Immature natural killer cell (primary cell): ENCODE results near the gene BTF3L4. TPM values are rescaled to one million over a fixed set of nuclear protein-coding genes. Genes with fewer than 3 reads are reported as not detected.
"Not testable (repeated sequence)": the region's sequence is repeated elsewhere in the genome, so short reads cannot be mapped to it uniquely, and the experiment has no call there.

Experiments used
- DNase-seq, 3 donors: peaks; one replicate each; pipeline ENCODE4 v3.0.0; 2022; ENCODE audit warnings: mixed read lengths in 1 of 3
- H3K27ac Mint-ChIP-seq, 6 donors: one replicate each; pipeline ENCODE4 v1.8.0; 2020; ENCODE audit warnings: mixed read lengths in 6 of 6, mild to moderate bottlenecking in 5 of 6, inconsistent platforms in 4 of 6, moderate library complexity in 3 of 6
- H3K27me3 Mint-ChIP-seq, 3 donors: one replicate each; pipeline ENCODE4 v1.8.0; 2020 to 2021; ENCODE audit warnings: low read depth in 3 of 3, mild to moderate bottlenecking in 3 of 3, mixed read lengths in 3 of 3, moderate library complexity in 3 of 3, inconsistent platforms in 1 of 3
- H3K36me3 Mint-ChIP-seq, 3 donors: one replicate each; pipeline ENCODE4 v1.8.0; 2020; ENCODE audit warnings: mixed read lengths in 3 of 3, inconsistent platforms in 2 of 3, mild to moderate bottlenecking in 2 of 3
- H3K4me1 Mint-ChIP-seq, 2 donors: one replicate each; pipeline ENCODE4 v1.8.0; 2020; ENCODE audit warnings: inconsistent platforms in 2 of 2, mild to moderate bottlenecking in 2 of 2, mixed read lengths in 2 of 2, moderate library complexity in 1 of 2
- H3K4me3 Mint-ChIP-seq, 5 donors: one replicate each; pipeline ENCODE4 v1.8.0; 2020; ENCODE audit warnings: mild to moderate bottlenecking in 5 of 5, mixed read lengths in 5 of 5, inconsistent platforms in 3 of 5, moderate library complexity in 3 of 5
- H3K9me3 Mint-ChIP-seq, 6 donors: one replicate each; pipeline ENCODE4 v1.8.0; 2020; ENCODE audit warnings: mild to moderate bottlenecking in 6 of 6, mixed read lengths in 6 of 6, inconsistent platforms in 4 of 6, moderate library complexity in 3 of 6
- polyA plus RNA-seq, 3 donors: library from polyadenylated mRNA; unstranded; fragments of 300-500 nt; fragmentation: Illumina TruSeq; gene quantifications; one replicate each; pipeline ENCODE4 v1.2.3, GENCODE V29; 2021

BTF3L4 gene
- polyA plus RNA-seq, 3 donors from 2014 or later: 52.6 to 70.0 (median 58.7) TPM

GRCh38 chr1:52059888-52060287, 3.8 kb downstream of the BTF3L4 start:
- peaks cover 6 to 22% (median 7%) of the 10 kb centered on the region in 3 donors for H3K27me3 Mint-ChIP-seq
- no peaks in the 10 kb centered on the region for H3K9me3 Mint-ChIP-seq
- no peak for DNase-seq
- peaks cover 33 to 52% of the 10 kb centered on the region in 2 donors for H3K4me1 Mint-ChIP-seq
- no peak overlapping the region for H3K27ac Mint-ChIP-seq
- peaks cover 11 to 22% (median 11%) of the 10 kb centered on the region in 3 donors for H3K36me3 Mint-ChIP-seq
- H3K4me3 Mint-ChIP-seq: no peak overlapping the region

- Mint-ChIP-seq H3K36me3 (peaks cover 11 to 22% (median 11%) of the 10 kb centered on the region in 3 donors), H3K27me3 (peaks cover 3 to 16% (median 4%) of the 10 kb centered on the region in 3 donors), H3K4me3 (no peak overlapping the region), H3K4me1 (peaks cover 24 to 43% of the 10 kb centered on the region in 2 donors), H3K9me3 (no peaks in the 10 kb centered on the region), H3K27ac (no peak overlapping the region)
- no peak for DNase-seq
These were observed 4.7 kb downstream of the BTF3L4 start for GRCh38 chr1:52060822-52061221.

DNA sequence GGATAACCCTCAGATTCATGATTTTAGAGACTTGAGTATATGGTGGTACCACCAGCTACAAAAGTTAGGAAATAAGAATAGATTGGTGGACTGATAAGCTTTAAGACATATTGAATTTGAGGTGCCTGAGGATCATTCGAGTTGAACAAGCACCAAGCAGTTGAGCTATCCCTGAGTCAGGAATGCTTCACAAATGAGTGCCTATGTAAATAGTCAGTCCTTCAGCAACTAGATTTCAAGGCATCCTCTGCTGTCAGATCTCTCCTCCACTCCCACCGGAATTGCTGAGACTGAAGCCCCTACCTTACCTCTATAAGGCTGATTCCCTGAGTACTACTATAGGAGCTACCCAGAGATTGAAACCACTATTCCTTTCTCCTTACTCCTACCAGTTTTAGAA, 7.1 kb downstream of the BTF3L4 start:
- DNase-seq: no peak
- H3K4me3 Mint-ChIP-seq: no peak overlapping the region
- peaks cover 5 to 29% of the 10 kb centered on the region in 2 donors for H3K4me1 Mint-ChIP-seq
- H3K36me3 Mint-ChIP-seq: peaks cover 16 to 22% (median 18%) of the 10 kb centered on the region in 3 donors
- no peaks in the 10 kb centered on the region for H3K9me3 Mint-ChIP-seq
- H3K27me3 Mint-ChIP-seq: peaks cover 0 to 4% (median 0%) of the 10 kb centered on the region in 3 donors
- no peak overlapping the region for H3K27ac Mint-ChIP-seq

DNA sequence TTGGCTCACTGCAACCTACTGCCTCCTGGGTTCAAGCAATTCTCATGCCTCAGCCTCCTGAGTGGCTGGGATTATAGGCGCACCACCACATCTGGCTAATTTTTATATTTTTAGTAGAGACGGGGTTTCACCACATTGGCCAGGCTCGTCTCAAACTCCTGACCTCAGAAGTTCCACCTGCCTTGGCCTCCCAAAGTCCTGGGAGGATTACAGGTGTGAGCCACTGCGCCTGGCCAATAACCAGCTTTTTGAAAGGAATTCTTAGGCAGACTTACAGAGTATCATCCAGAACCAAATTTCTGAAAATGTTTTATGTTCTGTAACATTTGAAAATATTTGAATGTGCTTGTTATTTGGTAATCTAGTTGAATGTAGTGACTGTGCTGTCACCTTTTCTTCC, 14.6 kb downstream of the BTF3L4 start:
- peaks cover 0 to 24% (median 6%) of the 10 kb centered on the region in 3 donors for H3K36me3 Mint-ChIP-seq
- DNase-seq: no peak
- H3K27me3 Mint-ChIP-seq: no peaks in the 10 kb centered on the region

DNA sequence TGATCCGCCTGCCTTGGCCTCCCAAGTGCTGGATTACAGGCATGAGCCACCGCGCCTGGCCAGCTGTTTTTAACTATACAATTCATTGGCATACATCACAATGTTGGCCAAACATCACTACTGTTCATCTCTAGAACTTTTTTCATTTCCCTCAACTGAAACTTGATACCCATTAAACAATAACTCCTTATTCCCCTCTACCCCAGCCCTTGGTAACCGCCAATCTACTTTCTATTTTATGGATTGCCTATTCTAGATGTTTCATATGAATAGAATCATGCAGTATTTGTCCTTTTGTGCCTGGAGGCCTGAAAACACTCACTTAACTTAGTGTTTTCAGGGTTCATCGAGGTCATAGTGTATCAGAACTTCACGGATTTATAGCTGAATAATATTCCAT, 16.2 kb downstream of the BTF3L4 start:
- no peak for DNase-seq
- H3K4me3 Mint-ChIP-seq: no peak overlapping the region
- no peaks in the 10 kb centered on the region for H3K9me3 Mint-ChIP-seq
- peak overlapping the region in 2 of 6 donors; percentile 44 to 59 for H3K27ac Mint-ChIP-seq
- peaks cover 8 to 38% of the 10 kb centered on the region in 2 donors for H3K4me1 Mint-ChIP-seq
- H3K36me3 Mint-ChIP-seq: peaks cover 0 to 24% (median 6%) of the 10 kb centered on the region in 3 donors
- H3K27me3 Mint-ChIP-seq: no peaks in the 10 kb centered on the region

More for the DNA sequence above, 14.6 kb downstream of the BTF3L4 start:
- no peak overlapping the region for H3K4me3 Mint-ChIP-seq
- H3K27ac Mint-ChIP-seq: peak overlapping the region in 1 of 6 donors; percentile 9
- peaks cover 8 to 38% of the 10 kb centered on the region in 2 donors for H3K4me1 Mint-ChIP-seq
- no peaks in the 10 kb centered on the region for H3K9me3 Mint-ChIP-seq

DNA sequence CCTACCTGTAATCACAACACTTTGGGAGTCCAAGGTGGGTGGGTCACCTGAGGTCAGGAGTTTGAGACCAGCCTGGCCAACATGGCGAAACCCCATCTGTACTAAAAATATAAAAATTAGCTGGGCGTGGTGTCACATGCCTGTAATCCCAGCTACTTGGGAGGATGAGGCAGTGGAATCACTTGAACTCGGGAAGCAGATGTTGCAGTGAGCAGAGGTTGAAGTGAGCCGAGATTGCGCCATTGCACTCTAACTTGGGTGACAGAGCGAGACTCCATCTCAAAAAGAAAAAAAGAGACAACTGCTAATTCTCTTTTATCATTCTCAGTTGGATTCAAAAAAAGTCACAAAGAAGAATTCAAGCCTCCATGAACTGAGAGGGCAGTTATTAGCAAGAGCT, 21.2 kb downstream of the BTF3L4 start:
- H3K4me1 Mint-ChIP-seq: peaks cover 5 to 12% of the 10 kb centered on the region in 2 donors
- not testable (repeated sequence) for H3K9me3 Mint-ChIP-seq, DNase-seq, H3K27me3 Mint-ChIP-seq, H3K4me3 Mint-ChIP-seq, H3K27ac Mint-ChIP-seq, H3K36me3 Mint-ChIP-seq

DNA sequence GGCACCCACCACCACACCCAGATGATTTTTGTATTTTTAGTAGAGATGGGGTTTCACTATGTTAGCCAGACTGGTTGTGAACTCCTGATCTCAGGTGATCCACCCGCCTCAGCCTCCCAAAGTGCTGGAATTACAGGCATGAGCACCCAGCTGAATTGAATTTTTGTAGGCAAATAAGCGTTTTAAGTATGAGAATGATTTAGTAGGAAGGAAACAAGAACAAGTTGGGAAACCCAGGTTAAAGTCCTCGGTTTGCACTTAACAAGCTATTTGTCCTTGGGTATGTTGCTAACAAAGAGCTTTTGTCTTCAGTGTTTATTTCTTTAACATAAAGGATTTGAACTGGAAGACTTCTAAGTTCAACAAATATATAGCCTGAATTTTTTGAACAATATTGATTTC, 23.9 kb downstream of the BTF3L4 start:
- no peaks in the 10 kb centered on the region for H3K9me3 Mint-ChIP-seq
- H3K4me1 Mint-ChIP-seq: peaks cover 4 to 6% of the 10 kb centered on the region in 2 donors
- H3K36me3 Mint-ChIP-seq: peaks cover 0 to 4% (median 0%) of the 10 kb centered on the region in 3 donors
- H3K4me3 Mint-ChIP-seq: no peak overlapping the region
- no peaks in the 10 kb centered on the region for H3K27me3 Mint-ChIP-seq
- no peak for DNase-seq
- no peak overlapping the region for H3K27ac Mint-ChIP-seq

DNA sequence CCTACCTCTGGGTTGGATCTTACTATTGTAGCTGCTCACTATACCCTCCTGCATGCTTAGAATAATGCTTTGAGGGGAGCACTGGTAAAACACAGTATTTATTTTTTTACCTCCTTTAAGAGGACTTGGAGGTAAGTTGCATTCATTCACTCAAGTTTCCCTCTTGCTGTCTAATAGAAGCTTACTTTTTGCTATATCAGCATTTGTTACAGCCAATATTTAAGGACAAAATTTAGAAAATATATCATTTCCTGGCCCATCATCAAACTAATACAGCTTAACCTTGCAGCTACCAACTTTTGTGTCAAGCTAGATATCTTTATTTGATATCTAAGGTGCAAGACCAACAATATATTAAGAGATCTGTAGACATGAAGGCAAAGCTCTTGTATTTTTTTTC, 31.8 kb downstream of the BTF3L4 start:
- not testable (repeated sequence) for H3K9me3 Mint-ChIP-seq, DNase-seq, H3K4me3 Mint-ChIP-seq, H3K27ac Mint-ChIP-seq, H3K4me1 Mint-ChIP-seq, H3K27me3 Mint-ChIP-seq
- H3K36me3 Mint-ChIP-seq: peaks cover 12 to 32% (median 22%) of the 10 kb centered on the region in 3 donors

DNA sequence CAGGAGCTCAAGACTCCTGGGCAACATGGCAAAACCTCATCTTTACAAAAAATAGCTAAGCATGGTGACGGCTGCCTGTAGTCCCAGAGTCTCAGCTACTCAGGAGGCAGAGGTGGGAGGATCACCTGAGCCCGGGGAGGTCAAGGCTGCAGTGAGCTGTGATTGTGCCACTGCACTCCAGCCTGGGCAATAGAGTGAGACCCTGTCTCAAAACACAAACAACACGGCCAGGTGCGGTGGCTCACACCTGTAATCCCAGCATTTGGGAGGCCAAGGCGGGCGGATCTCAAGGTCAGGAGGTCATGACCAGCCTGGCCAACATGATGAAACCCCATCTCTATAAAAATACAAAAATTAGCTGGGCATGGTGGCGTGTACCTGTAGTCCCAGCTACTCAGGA, 38.2 kb downstream of the BTF3L4 start:
- not testable (repeated sequence) for H3K27ac Mint-ChIP-seq, H3K27me3 Mint-ChIP-seq, H3K4me3 Mint-ChIP-seq, H3K4me1 Mint-ChIP-seq, DNase-seq, H3K9me3 Mint-ChIP-seq
- H3K36me3 Mint-ChIP-seq: peaks cover 4 to 14% (median 10%) of the 10 kb centered on the region in 3 donors

GRCh38 chr1:52096216-52096615, 40.1 kb downstream of the BTF3L4 start:
- no peak overlapping the region for H3K4me3 Mint-ChIP-seq
- DNase-seq: no peak

GRCh38 chr1:52098139-52098871, 42.2 kb downstream of the BTF3L4 start:
- H3K36me3 Mint-ChIP-seq: peaks cover 0 to 7% (median 4%) of the 10 kb centered on the region in 3 donors
- H3K4me3 Mint-ChIP-seq: no peak overlapping the region
- no peaks in the 10 kb centered on the region for H3K9me3 Mint-ChIP-seq
- no peak for DNase-seq
- H3K4me1 Mint-ChIP-seq: peaks cover 3 to 9% of the 10 kb centered on the region in 2 donors
- peaks cover 0 to 5% (median 2%) of the 10 kb centered on the region in 3 donors for H3K27me3 Mint-ChIP-seq
- no peak overlapping the region for H3K27ac Mint-ChIP-seq

More at GRCh38 chr1:52096216-52096615, 40.1 kb downstream of the BTF3L4 start:
- Mint-ChIP-seq H3K36me3 (peaks cover 3 to 7% (median 3%) of the 10 kb centered on the region in 3 donors), H3K27me3 (peaks cover 0 to 5% (median 2%) of the 10 kb centered on the region in 3 donors), H3K4me1 (no peaks in the 10 kb centered on the region), H3K9me3 (no peaks in the 10 kb centered on the region), H3K27ac (no peak overlapping the region)

- peaks cover 0 to 7% (median 4%) of the 10 kb centered on the region in 3 donors for H3K36me3 Mint-ChIP-seq
- H3K4me1 Mint-ChIP-seq: peaks cover 3 to 9% of the 10 kb centered on the region in 2 donors
- H3K27me3 Mint-ChIP-seq: no peaks in the 10 kb centered on the region
- DNase-seq: no peak
- H3K27ac Mint-ChIP-seq: peak overlapping the region in 1 of 6 donors; percentile 25
- H3K9me3 Mint-ChIP-seq: no peaks in the 10 kb centered on the region
- H3K4me3 Mint-ChIP-seq: no peak overlapping the region
These were observed 46.4 kb downstream of the BTF3L4 start for GRCh38 chr1:52102336-52103013.

GRCh38 chr1:52111492-52111891, 55.4 kb downstream of the BTF3L4 start:
- H3K27ac Mint-ChIP-seq: no peak overlapping the region

GRCh38 chr1:52112489-52112888, 56.4 kb downstream of the BTF3L4 start:
- peaks cover 0 to 2% (median 2%) of the 10 kb centered on the region in 3 donors for H3K27me3 Mint-ChIP-seq
- no peak overlapping the region for H3K27ac Mint-ChIP-seq
- no peaks in the 10 kb centered on the region for H3K4me1 Mint-ChIP-seq
- no peaks in the 10 kb centered on the region for H3K9me3 Mint-ChIP-seq
- H3K36me3 Mint-ChIP-seq: no peaks in the 10 kb centered on the region
- no peak overlapping the region for H3K4me3 Mint-ChIP-seq
- no peak for DNase-seq

More at GRCh38 chr1:52111492-52111891, 55.4 kb downstream of the BTF3L4 start:
- Mint-ChIP-seq H3K27me3 (peaks cover 0 to 2% (median 2%) of the 10 kb centered on the region in 3 donors), H3K36me3 (no peaks in the 10 kb centered on the region), H3K4me1 (no peaks in the 10 kb centered on the region), H3K9me3 (no peaks in the 10 kb centered on the region), H3K4me3 (no peak overlapping the region)
- DNase-seq: no peak
